BE2C (cell line): ENCODE data around the gene APOA4.

Experiments
- DNase-seq: peaks from one replicate; pipeline ENCODE4 v3.0.0-alpha.2; 2020
- H3K27me3 ChIP-seq: fragments of 250-450 bp; sonication (Bioruptor Pico); 2 replicates; pipeline ENCODE4 v1.5.1; 2020; ENCODE audit warnings: mild to moderate bottlenecking
- H3K36me3 ChIP-seq: fragments of 250-450 bp; sonication (Bioruptor Pico); 2 replicates; pipeline ENCODE4 v1.5.1; 2020; ENCODE audit warnings: mild to moderate bottlenecking
- H3K4me1 ChIP-seq: fragments of 250-450 bp; sonication (Bioruptor Pico); 2 replicates; pipeline ENCODE4 v1.5.1; 2020
- H3K4me3 ChIP-seq: 2 replicates; pipeline ENCODE4 v1.5.1; 2011; ENCODE audit warnings: low read depth, low read length
- H3K9me3 ChIP-seq: fragments of 250-450 bp; sonication (Bioruptor Pico); 2 replicates; pipeline ENCODE4 v1.5.1; 2020
- CTCF ChIP-seq: IDR thresholded peaks from 2 replicates; pipeline ENCODE4 v1.5.1; 2012; ENCODE audit warnings: mild to moderate bottlenecking, low read depth, low read length

The APOA4 gene

GRCh38 chr11:116800610-116801009 is 22.5 kb downstream of the APOA4 start:
- Histone ChIP-seq H3K4me1 (peaks cover 3% of the 10 kb centered on the region; the same call in 1 of the 2 replicates), H3K36me3 (no peaks in the 10 kb centered on the region), H3K27me3 (no peaks in the 10 kb centered on the region), H3K9me3 (no peaks in the 10 kb centered on the region), H3K4me3 (no peak overlapping the region)
- TF ChIP-seq CTCF, result no peak
- DNase-seq, result no peak

GRCh38 chr11:116798368-116798767 is 24.7 kb downstream of the APOA4 start:
- no peak for DNase-seq
- H3K4me1 ChIP-seq, result peaks cover 3% of the 10 kb centered on the region; the same call in 1 of the 2 replicates
- H3K9me3 ChIP-seq, result no peaks in the 10 kb centered on the region
- H3K36me3 ChIP-seq, result no peaks in the 10 kb centered on the region
- no peak overlapping the region for H3K4me3 ChIP-seq
- no peak for TF ChIP-seq CTCF
- H3K27me3 ChIP-seq, result no peaks in the 10 kb centered on the region

GRCh38 chr11:116797816-116798215 is 25.3 kb downstream of the APOA4 start:
- Histone ChIP-seq H3K4me3 (no peak overlapping the region), H3K27me3 (no peaks in the 10 kb centered on the region), H3K9me3 (no peaks in the 10 kb centered on the region), H3K36me3 (no peaks in the 10 kb centered on the region), H3K4me1 (peaks cover 3% of the 10 kb centered on the region; the same call in 1 of the 2 replicates)
- no peak for TF ChIP-seq CTCF
- no peak for DNase-seq

- no peaks in the 10 kb centered on the region for H3K36me3 ChIP-seq
- H3K4me3 ChIP-seq, result no peak overlapping the region
- peaks cover 3% of the 10 kb centered on the region; the same call in 1 of the 2 replicates for H3K4me1 ChIP-seq
- TF ChIP-seq CTCF, result no peak
- DNase-seq, result no peak
- no peaks in the 10 kb centered on the region for H3K27me3 ChIP-seq
- H3K9me3 ChIP-seq, result no peaks in the 10 kb centered on the region
These were observed 26.6 kb downstream of the APOA4 start for GRCh38 chr11:116796548-116796947.

- no peak for DNase-seq
- Histone ChIP-seq H3K4me3 (no peak overlapping the region), H3K4me1 (peaks cover 3% of the 10 kb centered on the region; the same call in 1 of the 2 replicates), H3K9me3 (no peaks in the 10 kb centered on the region), H3K36me3 (no peaks in the 10 kb centered on the region), H3K27me3 (no peaks in the 10 kb centered on the region)
- no peak for TF ChIP-seq CTCF
These were observed 28.3 kb downstream of the APOA4 start for GRCh38 chr11:116794851-116795250.

GRCh38 chr11:116793772-116794097 is 29.4 kb downstream of the APOA4 start:
- TF ChIP-seq CTCF, result no peak
- no peaks in the 10 kb centered on the region for H3K9me3 ChIP-seq
- DNase-seq, result no peak
- H3K4me3 ChIP-seq, result no peak overlapping the region
- no peaks in the 10 kb centered on the region for H3K27me3 ChIP-seq
- H3K36me3 ChIP-seq, result no peaks in the 10 kb centered on the region
- H3K4me1 ChIP-seq, result peaks cover 3% of the 10 kb centered on the region; the same call in 1 of the 2 replicates
